Hepatocyte (in vitro differentiated cells): ENCODE measurements around the gene APOM.

ENCODE experiments used
- EZH2 ChIP-seq: fragments of 200-600 bp; sonication (generic); IDR thresholded peaks from 2 replicates; pipeline ENCODE4 v1.6.1; 2016; ENCODE audit warnings: antibody characterized with exemption, mild to moderate bottlenecking, borderline replicate concordance
- EZH2phosphoT487 ChIP-seq: fragments of 200-600 bp; sonication (generic); IDR thresholded peaks from one replicate; pipeline ENCODE4 v1.6.1; 2018; ENCODE audit warnings: antibody characterized with exemption, mild to moderate bottlenecking, low read depth, moderate library complexity; ENCODE audit not compliant: unreplicated experiment, severe bottlenecking
- TF ChIP-seq, protein P1 (sequence below): fragments of 200-600 bp; sonication (generic); IDR thresholded peaks from 2 replicates; pipeline ENCODE4 v1.5.1; 2016; ENCODE audit warnings: antibody characterized with exemption, mild to moderate bottlenecking; ENCODE audit not compliant: poor library complexity

DNA sequence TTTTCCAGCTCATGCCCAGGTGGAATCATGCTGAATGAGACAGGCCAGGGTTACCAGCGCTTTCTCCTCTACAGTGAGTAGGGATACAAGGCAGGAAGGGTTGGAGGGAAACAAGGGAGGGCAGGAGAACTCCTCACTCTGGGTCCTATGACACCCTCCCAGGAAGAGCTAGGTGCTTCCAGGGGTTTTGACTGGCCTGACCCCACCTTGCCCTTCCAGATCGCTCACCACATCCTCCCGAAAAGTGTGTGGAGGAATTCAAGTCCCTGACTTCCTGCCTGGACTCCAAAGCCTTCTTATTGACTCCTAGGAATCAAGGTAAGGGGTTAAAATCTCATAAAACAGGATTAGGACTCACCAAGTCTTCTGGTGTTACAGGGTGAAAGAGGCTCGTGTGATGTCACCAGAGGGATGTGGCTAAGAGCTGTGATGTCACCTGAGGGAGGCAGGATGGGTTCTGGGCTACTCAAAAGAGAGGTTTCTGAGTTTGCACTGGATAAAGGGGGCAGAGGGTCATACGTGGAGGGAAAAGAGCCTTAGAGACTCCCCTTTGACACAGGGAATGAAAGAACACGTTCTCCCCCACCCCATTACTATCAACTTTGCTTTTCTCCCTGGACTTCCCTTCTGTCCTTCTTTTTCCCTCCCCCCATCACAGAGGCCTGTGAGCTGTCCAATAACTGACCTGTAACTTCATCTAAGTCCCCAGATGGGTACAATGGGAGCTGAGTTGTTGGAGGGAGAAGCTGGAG, 1.9 kb downstream of the APOM start:
- TF ChIP-seq, protein P1, sequence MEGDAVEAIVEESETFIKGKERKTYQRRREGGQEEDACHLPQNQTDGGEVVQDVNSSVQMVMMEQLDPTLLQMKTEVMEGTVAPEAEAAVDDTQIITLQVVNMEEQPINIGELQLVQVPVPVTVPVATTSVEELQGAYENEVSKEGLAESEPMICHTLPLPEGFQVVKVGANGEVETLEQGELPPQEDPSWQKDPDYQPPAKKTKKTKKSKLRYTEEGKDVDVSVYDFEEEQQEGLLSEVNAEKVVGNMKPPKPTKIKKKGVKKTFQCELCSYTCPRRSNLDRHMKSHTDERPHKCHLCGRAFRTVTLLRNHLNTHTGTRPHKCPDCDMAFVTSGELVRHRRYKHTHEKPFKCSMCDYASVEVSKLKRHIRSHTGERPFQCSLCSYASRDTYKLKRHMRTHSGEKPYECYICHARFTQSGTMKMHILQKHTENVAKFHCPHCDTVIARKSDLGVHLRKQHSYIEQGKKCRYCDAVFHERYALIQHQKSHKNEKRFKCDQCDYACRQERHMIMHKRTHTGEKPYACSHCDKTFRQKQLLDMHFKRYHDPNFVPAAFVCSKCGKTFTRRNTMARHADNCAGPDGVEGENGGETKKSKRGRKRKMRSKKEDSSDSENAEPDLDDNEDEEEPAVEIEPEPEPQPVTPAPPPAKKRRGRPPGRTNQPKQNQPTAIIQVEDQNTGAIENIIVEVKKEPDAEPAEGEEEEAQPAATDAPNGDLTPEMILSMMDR = no peak
- TF ChIP-seq EZH2 = no peak
- no peak for TF ChIP-seq EZH2phosphoT487
